Stimulated activated naive B cell treated with anti-CD40 and anti-IgM and Interleukin-4, amounts not matched to agents 10 μg/mL and 1 μg/mL and 100 μg/mL, for 72 hours (primary cell): Measurements from ENCODE around the gene NRXN3.

Experiments used
- ATAC-seq, 2 donors: fragments of 150-1000 bp; cut with Tn5 transposase; replicated peaks; 2 replicates each; pipeline ENCODE4 v1.10.0; 2021; ENCODE audit warnings: moderate library complexity in 1 of 2
- DNase-seq: peaks from one replicate; pipeline ENCODE4 v3.0.0; 2021
- H3K27ac Mint-ChIP-seq: one replicate; pipeline ENCODE4 v1.8.0; 2022; ENCODE audit warnings: mild to moderate bottlenecking, mixed read lengths
- H3K27me3 Mint-ChIP-seq, 2 donors: one replicate each; pipeline ENCODE4 v1.8.0; 2022; ENCODE audit warnings: mixed read lengths in 2 of 2
- H3K36me3 Mint-ChIP-seq, 2 donors: one replicate each; pipeline ENCODE4 v1.8.0; 2022; ENCODE audit warnings: mixed read lengths in 2 of 2, mild to moderate bottlenecking in 1 of 2
- H3K4me1 Mint-ChIP-seq, 2 donors: one replicate each; pipeline ENCODE4 v1.8.0; 2022; ENCODE audit warnings: mixed read lengths in 2 of 2, mild to moderate bottlenecking in 1 of 2
- H3K4me3 Mint-ChIP-seq, 2 donors: one replicate each; pipeline ENCODE4 v1.8.0; 2022; ENCODE audit warnings: mild to moderate bottlenecking in 2 of 2, mixed read lengths in 2 of 2, moderate library complexity in 1 of 2
- H3K9me3 Mint-ChIP-seq, 2 donors: one replicate each; pipeline ENCODE4 v1.8.0; 2022; ENCODE audit warnings: mixed read lengths in 2 of 2, mild to moderate bottlenecking in 1 of 2

Gene NRXN3

GRCh38 chr14:78657451-78657850 is 487.3 kb downstream of the NRXN3 start:
- H3K9me3 Mint-ChIP-seq = no peaks in the 10 kb centered on the region
- no peaks in the 10 kb centered on the region for H3K36me3 Mint-ChIP-seq
- no peak overlapping the region for H3K4me3 Mint-ChIP-seq
- no peaks in the 10 kb centered on the region for H3K4me1 Mint-ChIP-seq
- DNase-seq = no peak
- H3K27me3 Mint-ChIP-seq = no peaks in the 10 kb centered on the region
- ATAC-seq = no peak
- no peak overlapping the region for H3K27ac Mint-ChIP-seq

GRCh38 chr14:78664841-78665240 is 494.7 kb downstream of the NRXN3 start:
- no peak overlapping the region for H3K27ac Mint-ChIP-seq
- no peak for DNase-seq
- no peak overlapping the region for H3K4me3 Mint-ChIP-seq
- H3K36me3 Mint-ChIP-seq = no peaks in the 10 kb centered on the region
- peaks cover 0 to 3% of the 10 kb centered on the region in 2 donors for H3K4me1 Mint-ChIP-seq
- no peak for ATAC-seq
- peaks cover 0 to under 1% of the 10 kb centered on the region in 2 donors for H3K9me3 Mint-ChIP-seq
- H3K27me3 Mint-ChIP-seq = no peaks in the 10 kb centered on the region

GRCh38 chr14:78666336-78667056 is 496.3 kb downstream of the NRXN3 start:
- Mint-ChIP-seq H3K4me1 (peaks cover 0 to 3% of the 10 kb centered on the region in 2 donors), H3K27ac (no peak overlapping the region)
- no peak for DNase-seq

GRCh38 chr14:78667141-78667540 is 497.0 kb downstream of the NRXN3 start:
- peaks cover 0 to 3% of the 10 kb centered on the region in 2 donors for H3K4me1 Mint-ChIP-seq
- H3K27ac Mint-ChIP-seq = no peak overlapping the region
- ATAC-seq = no peak

More at GRCh38 chr14:78666336-78667056, 496.3 kb downstream of the NRXN3 start:
- ATAC-seq = peak in 1 of 2 donors; percentile 64
- H3K9me3 Mint-ChIP-seq = peaks cover 0 to 4% of the 10 kb centered on the region in 2 donors
- H3K4me3 Mint-ChIP-seq = no peak overlapping the region
- H3K27me3 Mint-ChIP-seq = no peaks in the 10 kb centered on the region
- no peaks in the 10 kb centered on the region for H3K36me3 Mint-ChIP-seq

GRCh38 chr14:78673845-78674244 is 503.7 kb downstream of the NRXN3 start:
- no peak for DNase-seq
- H3K27ac Mint-ChIP-seq = no peak overlapping the region
- H3K27me3 Mint-ChIP-seq = no peaks in the 10 kb centered on the region
- no peak overlapping the region for H3K4me3 Mint-ChIP-seq
- no peaks in the 10 kb centered on the region for H3K4me1 Mint-ChIP-seq
- no peaks in the 10 kb centered on the region for H3K36me3 Mint-ChIP-seq
- H3K9me3 Mint-ChIP-seq = peaks cover 0 to 4% of the 10 kb centered on the region in 2 donors
- no peak for ATAC-seq

More at GRCh38 chr14:78667141-78667540, 497.0 kb downstream of the NRXN3 start:
- Mint-ChIP-seq H3K36me3 (no peaks in the 10 kb centered on the region), H3K27me3 (no peaks in the 10 kb centered on the region), H3K4me3 (no peak overlapping the region), H3K9me3 (peaks cover 0 to 4% of the 10 kb centered on the region in 2 donors)
- no peak for DNase-seq

GRCh38 chr14:78674820-78675219 is 504.6 kb downstream of the NRXN3 start:
- no peak for ATAC-seq
- no peak overlapping the region for H3K4me3 Mint-ChIP-seq
- H3K27me3 Mint-ChIP-seq = no peaks in the 10 kb centered on the region
- DNase-seq = no peak
- H3K9me3 Mint-ChIP-seq = peaks cover 0 to 3% of the 10 kb centered on the region in 2 donors
- no peaks in the 10 kb centered on the region for H3K36me3 Mint-ChIP-seq
- H3K4me1 Mint-ChIP-seq = no peaks in the 10 kb centered on the region
- H3K27ac Mint-ChIP-seq = no peak overlapping the region

- no peaks in the 10 kb centered on the region for H3K36me3 Mint-ChIP-seq
- ATAC-seq = no peak
- no peak overlapping the region for H3K27ac Mint-ChIP-seq
- no peak for DNase-seq
- no peaks in the 10 kb centered on the region for H3K9me3 Mint-ChIP-seq
- no peaks in the 10 kb centered on the region for H3K4me1 Mint-ChIP-seq
- H3K27me3 Mint-ChIP-seq = peaks cover 0 to 3% of the 10 kb centered on the region in 2 donors
- no peak overlapping the region for H3K4me3 Mint-ChIP-seq
These were observed 513.0 kb downstream of the NRXN3 start for GRCh38 chr14:78683206-78683605.

- no peak overlapping the region for H3K4me3 Mint-ChIP-seq
- H3K4me1 Mint-ChIP-seq = no peaks in the 10 kb centered on the region
- H3K9me3 Mint-ChIP-seq = no peaks in the 10 kb centered on the region
- no peak overlapping the region for H3K27ac Mint-ChIP-seq
- peaks cover 0 to 3% of the 10 kb centered on the region in 2 donors for H3K27me3 Mint-ChIP-seq
- H3K36me3 Mint-ChIP-seq = no peaks in the 10 kb centered on the region
- DNase-seq = no peak
- ATAC-seq = no peak
These were observed 513.8 kb downstream of the NRXN3 start for GRCh38 chr14:78683981-78684380.

GRCh38 chr14:78688503-78688902 is 518.3 kb downstream of the NRXN3 start:
- ATAC-seq = no peak
- Mint-ChIP-seq H3K4me1 (peaks cover 0 to 3% of the 10 kb centered on the region in 2 donors), H3K4me3 (no peak overlapping the region)

GRCh38 chr14:78690836-78691235 is 520.7 kb downstream of the NRXN3 start:
- no peak for ATAC-seq
- H3K27ac Mint-ChIP-seq = no peak overlapping the region
- peaks cover 2 to 4% of the 10 kb centered on the region in 2 donors for H3K27me3 Mint-ChIP-seq
- peaks cover 0 to 3% of the 10 kb centered on the region in 2 donors for H3K4me1 Mint-ChIP-seq
- H3K4me3 Mint-ChIP-seq = no peak overlapping the region
- H3K36me3 Mint-ChIP-seq = no peaks in the 10 kb centered on the region
- DNase-seq = no peak
- no peaks in the 10 kb centered on the region for H3K9me3 Mint-ChIP-seq

More at GRCh38 chr14:78688503-78688902, 518.3 kb downstream of the NRXN3 start:
- no peaks in the 10 kb centered on the region for H3K36me3 Mint-ChIP-seq
- H3K9me3 Mint-ChIP-seq = no peaks in the 10 kb centered on the region
- peaks cover 0 to 3% of the 10 kb centered on the region in 2 donors for H3K27me3 Mint-ChIP-seq
- H3K27ac Mint-ChIP-seq = no peak overlapping the region
- DNase-seq = no peak

- peaks cover 0 to 10% of the 10 kb centered on the region in 2 donors for H3K27me3 Mint-ChIP-seq
- H3K4me3 Mint-ChIP-seq = no peak overlapping the region
- peak in 1 of 2 donors; percentile 34 for ATAC-seq
- no peak for DNase-seq
- no peaks in the 10 kb centered on the region for H3K36me3 Mint-ChIP-seq
- no peak overlapping the region for H3K27ac Mint-ChIP-seq
- no peaks in the 10 kb centered on the region for H3K4me1 Mint-ChIP-seq
- H3K9me3 Mint-ChIP-seq = no peaks in the 10 kb centered on the region
These were observed 527.2 kb downstream of the NRXN3 start for GRCh38 chr14:78697341-78697740.

- Mint-ChIP-seq H3K27ac (no peak overlapping the region), H3K4me1 (no peaks in the 10 kb centered on the region), H3K27me3 (peaks cover 0 to 11% of the 10 kb centered on the region in 2 donors), H3K9me3 (no peaks in the 10 kb centered on the region), H3K4me3 (no peak overlapping the region), H3K36me3 (no peaks in the 10 kb centered on the region)
- ATAC-seq (no peak), DNase-seq (no peak)
These were observed 528.8 kb downstream of the NRXN3 start for GRCh38 chr14:78698991-78699390.

- H3K9me3 Mint-ChIP-seq = no peaks in the 10 kb centered on the region
These were observed 530.1 kb downstream of the NRXN3 start for GRCh38 chr14:78700236-78700635.

GRCh38 chr14:78701246-78701645 is 531.1 kb downstream of the NRXN3 start:
- Mint-ChIP-seq H3K27ac (no peak overlapping the region), H3K36me3 (no peaks in the 10 kb centered on the region), H3K4me1 (no peaks in the 10 kb centered on the region), H3K9me3 (no peaks in the 10 kb centered on the region), H3K4me3 (no peak overlapping the region), H3K27me3 (peaks cover 0 to 11% of the 10 kb centered on the region in 2 donors)
- ATAC-seq = no peak
- DNase-seq = no peak

More at GRCh38 chr14:78700236-78700635, 530.1 kb downstream of the NRXN3 start:
- Mint-ChIP-seq H3K27ac (no peak overlapping the region), H3K4me1 (no peaks in the 10 kb centered on the region), H3K4me3 (no peak overlapping the region), H3K27me3 (peaks cover 0 to 11% of the 10 kb centered on the region in 2 donors), H3K36me3 (no peaks in the 10 kb centered on the region)
- DNase-seq = no peak
- no peak for ATAC-seq

GRCh38 chr14:78704965-78705364 is 534.8 kb downstream of the NRXN3 start:
- Mint-ChIP-seq H3K4me3 (no peak overlapping the region), H3K9me3 (no peaks in the 10 kb centered on the region), H3K27me3 (peaks cover 0 to 5% of the 10 kb centered on the region in 2 donors), H3K36me3 (no peaks in the 10 kb centered on the region), H3K27ac (no peak overlapping the region), H3K4me1 (no peaks in the 10 kb centered on the region)
- ATAC-seq (no peak), DNase-seq (no peak)
